K562 (cell line): ENCODE results near the gene SENP8. TPM values are rescaled to one million over a fixed set of nuclear protein-coding genes. Genes with fewer than 3 reads are reported as not detected.

ENCODE experiments used
- FUS ChIP-seq: fragments of 200-400 bp; formaldehyde crosslinking; optimal IDR thresholded peaks from 2 replicates; pipeline ENCODE3; 2017; ENCODE audit warnings: low read depth, low read length
- HDAC8 ChIP-seq: fragments of 450-650 bp; IDR thresholded peaks from 2 replicates; pipeline ENCODE4 v1.6.1; 2016; ENCODE audit warnings: mild to moderate bottlenecking, missing genetic modification characterization, moderate library complexity, missing compliant biosample characterization
- KDM5B ChIP-seq: fragments of 200-600 bp; sonication (generic); IDR thresholded peaks from 2 replicates; pipeline ENCODE4 v1.6.1; 2012; ENCODE audit warnings: low read depth, mild to moderate bottlenecking, moderate library complexity, low read length, control low read depth, inconsistent platforms; ENCODE audit not compliant: insufficient replicate concordance
- KLF1 ChIP-seq: fragments of 450-650 bp; IDR thresholded peaks from 2 replicates; pipeline ENCODE4 v1.6.1; 2016; ENCODE audit warnings: missing genetic modification characterization, missing compliant biosample characterization
- MAFK ChIP-seq: IDR thresholded peaks from 2 replicates; pipeline ENCODE4 v1.6.1; 2011; ENCODE audit warnings: low read length, improper control_type of control experiment
- MBD1 ChIP-seq: fragments of 250-450 bp; sonication (Bioruptor Pico); IDR thresholded peaks from 2 replicates; pipeline ENCODE4 v1.8.0; 2022; ENCODE audit warnings: inconsistent platforms
- RB1 ChIP-seq: fragments of 450-650 bp; IDR thresholded peaks from 2 replicates; pipeline ENCODE4 v1.6.1; 2017; ENCODE audit warnings: low read depth, mild to moderate bottlenecking
- RNF2 ChIP-seq: sonication (generic); IDR thresholded peaks from 2 replicates; pipeline ENCODE4 v1.6.1; 2016
- STAT5A ChIP-seq: IDR thresholded peaks from 2 replicates; pipeline ENCODE4 v1.6.1; 2012; ENCODE audit warnings: low read length, inconsistent platforms, borderline replicate concordance
- TGIF2 ChIP-seq: sonication (generic); formaldehyde crosslinking; IDR thresholded peaks from 2 replicates; pipeline ENCODE4 v1.8.1; 2022; ENCODE audit warnings: mild to moderate bottlenecking, missing genetic modification reagents, moderate library complexity
- TRIM25 ChIP-seq: fragments of 450-650 bp; IDR thresholded peaks from 2 replicates; pipeline ENCODE4 v1.7.0; 2016; ENCODE audit warnings: borderline replicate concordance
- TSC22D4 ChIP-seq: fragments of 450-650 bp; IDR thresholded peaks from 2 replicates; pipeline ENCODE4 v1.6.1; 2016; ENCODE audit warnings: missing genetic modification characterization, missing biosample characterization, control low read depth
- ZFP30 ChIP-seq: fragments of 250-450 bp; sonication (Bioruptor Pico); IDR thresholded peaks from 2 replicates; pipeline ENCODE4 v1.8.0; 2022; ENCODE audit warnings: moderate library complexity, mild to moderate bottlenecking, inconsistent platforms, borderline replicate concordance
- ZNF280A ChIP-seq: fragments of 450-650 bp; IDR thresholded peaks from 2 replicates; pipeline ENCODE4 v1.6.1; 2018; ENCODE audit warnings: mild to moderate bottlenecking, low read depth; ENCODE audit not compliant: partially characterized antibody
- ZNF780A ChIP-seq: fragments of 250-450 bp; sonication (Bioruptor Pico); IDR thresholded peaks from 2 replicates; pipeline ENCODE4 v1.5.0; 2021; ENCODE audit warnings: mild to moderate bottlenecking
- polyA plus RNA-seq, 8 experiments: library from polyadenylated mRNA; depleted of rRNA in 4 of 8; stranded (reverse) in 5 of 8; unstranded in 3 of 8; fragments of >200 nt; fragmentation: Nextera tagmentation in 2 of 8; fragmentation: Illumina TruSeq in 1 of 8; extraction: Ambion mirVana in 2 of 8; extraction: Trizol in 1 of 8; gene quantifications; 2 replicates each; pipeline versions ENCODE4 v1.2.1 to v1.2.3, GENCODE V29; 2011 to 2014; ENCODE audit warnings: inconsistent platforms in 1 of 8, missing spikeins in 1 of 8
- total RNA-seq, 7 experiments: library from RNA; depleted of rRNA in 6 of 7; stranded (reverse); fragments of >200 nt in 6 of 7; fragmentation: Illumina TruSeq in 2 of 7; extraction: Trizol in 2 of 7; gene quantifications; 2 replicates each; pipeline versions ENCODE4 v1.2.1 to v1.2.3, GENCODE V29; 2011 to 2021; ENCODE audit warnings: low replicate concordance in 1 of 7
- TF ChIP-seq, protein P1 (sequence below): fragments of 450-650 bp; IDR thresholded peaks from 2 replicates; pipeline ENCODE4 v1.6.1; 2018; ENCODE audit not compliant: partially characterized antibody
- TF ChIP-seq, protein P2 (sequence below): fragments of 250-450 bp; sonication (Bioruptor Pico); IDR thresholded peaks from 2 replicates; pipeline ENCODE4 v1.5.0; 2021

The SENP8 gene
- total and polyA plus RNA-seq, 9 of the 15 experiments (the other 6 are each of a cell fraction or from before 2014, with no cell fraction given): 1.4 to 5.4 (median 2.4) TPM

GRCh38 chr15:72118017-72118978 is at the start of gene SENP8, which contains the start of gene MYO9A (continued):
- TF ChIP-seq ZNF280A (no peak), TGIF2 (CRISPR knock-in tag) (no peak), MBD1 (CRISPR knock-in tag) (no peak), KDM5B (peak; percentile 73), FUS (no peak), ZFP30 (CRISPR knock-in tag) (no peak), STAT5A (no peak), TRIM25 (no peak), RNF2 (no peak), HDAC8 (tag) (no peak), TSC22D4 (no peak), KLF1 (tag) (peak; percentile 71), ZNF780A (CRISPR knock-in tag) (no peak), MAFK (no peak), RB1 (0 out of 2 replicates have a peak, but pooled peaks have one; percentile 4)
- TF ChIP-seq, protein P1, sequence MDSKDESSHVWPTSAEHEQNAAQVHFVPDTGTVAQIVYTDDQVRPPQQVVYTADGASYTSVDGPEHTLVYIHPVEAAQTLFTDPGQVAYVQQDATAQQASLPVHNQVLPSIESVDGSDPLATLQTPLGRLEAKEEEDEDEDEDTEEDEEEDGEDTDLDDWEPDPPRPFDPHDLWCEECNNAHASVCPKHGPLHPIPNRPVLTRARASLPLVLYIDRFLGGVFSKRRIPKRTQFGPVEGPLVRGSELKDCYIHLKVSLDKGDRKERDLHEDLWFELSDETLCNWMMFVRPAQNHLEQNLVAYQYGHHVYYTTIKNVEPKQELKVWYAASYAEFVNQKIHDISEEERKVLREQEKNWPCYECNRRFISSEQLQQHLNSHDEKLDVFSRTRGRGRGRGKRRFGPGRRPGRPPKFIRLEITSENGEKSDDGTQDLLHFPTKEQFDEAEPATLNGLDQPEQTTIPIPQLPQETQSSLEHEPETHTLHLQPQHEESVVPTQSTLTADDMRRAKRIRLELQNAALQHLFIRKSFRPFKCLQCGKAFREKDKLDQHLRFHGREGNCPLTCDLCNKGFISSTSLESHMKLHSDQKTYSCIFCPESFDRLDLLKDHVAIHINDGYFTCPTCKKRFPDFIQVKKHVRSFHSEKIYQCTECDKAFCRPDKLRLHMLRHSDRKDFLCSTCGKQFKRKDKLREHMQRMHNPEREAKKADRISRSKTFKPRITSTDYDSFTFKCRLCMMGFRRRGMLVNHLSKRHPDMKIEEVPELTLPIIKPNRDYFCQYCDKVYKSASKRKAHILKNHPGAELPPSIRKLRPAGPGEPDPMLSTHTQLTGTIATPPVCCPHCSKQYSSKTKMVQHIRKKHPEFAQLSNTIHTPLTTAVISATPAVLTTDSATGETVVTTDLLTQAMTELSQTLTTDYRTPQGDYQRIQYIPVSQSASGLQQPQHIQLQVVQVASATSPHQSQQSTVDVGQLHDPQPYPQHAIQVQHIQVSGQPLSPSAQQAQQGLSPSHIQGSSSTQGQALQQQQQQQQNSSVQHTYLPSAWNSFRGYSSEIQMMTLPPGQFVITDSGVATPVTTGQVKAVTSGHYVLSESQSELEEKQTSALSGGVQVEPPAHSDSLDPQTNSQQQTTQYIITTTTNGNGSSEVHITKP: peak; percentile 55
- TF ChIP-seq, protein P2, sequence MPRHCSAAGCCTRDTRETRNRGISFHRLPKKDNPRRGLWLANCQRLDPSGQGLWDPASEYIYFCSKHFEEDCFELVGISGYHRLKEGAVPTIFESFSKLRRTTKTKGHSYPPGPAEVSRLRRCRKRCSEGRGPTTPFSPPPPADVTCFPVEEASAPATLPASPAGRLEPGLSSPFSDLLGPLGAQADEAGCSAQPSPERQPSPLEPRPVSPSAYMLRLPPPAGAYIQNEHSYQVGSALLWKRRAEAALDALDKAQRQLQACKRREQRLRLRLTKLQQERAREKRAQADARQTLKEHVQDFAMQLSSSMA: no peak
